HL-60 (cell line): ENCODE measurements around the gene CASP8.

Experiments
- DNase-seq, 2 experiments: peaks; one replicate each; pipeline ENCODE4 v3.0.0-alpha.2; 2010 to 2020; ENCODE audit warnings: low read depth in 1 of 2, low spot score in 1 of 2
- H3K27ac ChIP-seq: fragments of 250-450 bp; sonication (Bioruptor Pico); replicated peaks from 2 replicates; pipeline ENCODE4 v1.5.1; 2020; ENCODE audit warnings: mild to moderate bottlenecking, moderate library complexity
- H3K27me3 ChIP-seq: fragments of 250-450 bp; sonication (Bioruptor Pico); 2 replicates; pipeline ENCODE4 v1.5.1; 2021; ENCODE audit warnings: mild to moderate bottlenecking, moderate library complexity; ENCODE audit not compliant: insufficient read depth, poor library complexity, severe bottlenecking
- H3K4me3 ChIP-seq: replicated peaks from 2 replicates; pipeline ENCODE4 v1.5.1; 2011; ENCODE audit warnings: mild to moderate bottlenecking, control low read depth, low read length; ENCODE audit not compliant: insufficient read depth
- GABPA ChIP-seq: IDR thresholded peaks from 2 replicates; pipeline ENCODE4 v1.6.1; 2012; ENCODE audit warnings: low read depth
- POLR2AphosphoS5 ChIP-seq: IDR thresholded peaks from 2 replicates; pipeline ENCODE4 v1.6.1; 2012; ENCODE audit warnings: low read depth
- SPI1 ChIP-seq: IDR thresholded peaks from 2 replicates; pipeline ENCODE4 v1.6.1; 2012; ENCODE audit warnings: low read depth, mild to moderate bottlenecking, borderline replicate concordance
- TF ChIP-seq, protein P1 (sequence below): IDR thresholded peaks from 2 replicates; pipeline ENCODE4 v1.6.1; 2012; ENCODE audit warnings: low read depth; ENCODE audit not compliant: insufficient replicate concordance
- TF ChIP-seq, protein P2 (sequence below): IDR thresholded peaks from one replicate; pipeline ENCODE4 v1.5.1; 2011; ENCODE audit warnings: low read length, control low read depth, inconsistent platforms; ENCODE audit not compliant: insufficient read depth

The CASP8 gene

DNA sequence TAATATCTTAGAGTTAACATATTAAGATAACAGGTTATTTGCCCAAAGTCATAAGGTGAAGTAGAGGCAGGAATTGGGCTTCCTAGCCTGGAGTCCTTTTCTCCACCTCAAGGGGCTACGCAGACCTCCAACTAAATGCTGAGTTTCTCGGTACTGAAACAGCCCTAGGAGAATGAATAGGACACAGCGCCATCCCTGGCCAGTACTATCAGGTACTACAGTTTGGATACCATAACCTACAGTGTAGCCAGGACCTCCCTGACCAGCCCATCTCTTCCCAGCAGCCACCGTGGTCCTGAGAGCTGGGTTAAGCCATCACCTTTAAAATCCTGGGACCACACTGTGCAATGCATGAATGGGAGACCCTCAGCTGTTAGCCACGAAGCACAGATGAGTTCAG, 15.7 kb downstream of the CASP8 start:
- Histone ChIP-seq H3K27me3 (no peaks in the 10 kb centered on the region), H3K27ac (no peak overlapping the region), H3K4me3 (no peak overlapping the region)
- no peak for TF ChIP-seq POLR2AphosphoS5
- TF ChIP-seq, protein P1, sequence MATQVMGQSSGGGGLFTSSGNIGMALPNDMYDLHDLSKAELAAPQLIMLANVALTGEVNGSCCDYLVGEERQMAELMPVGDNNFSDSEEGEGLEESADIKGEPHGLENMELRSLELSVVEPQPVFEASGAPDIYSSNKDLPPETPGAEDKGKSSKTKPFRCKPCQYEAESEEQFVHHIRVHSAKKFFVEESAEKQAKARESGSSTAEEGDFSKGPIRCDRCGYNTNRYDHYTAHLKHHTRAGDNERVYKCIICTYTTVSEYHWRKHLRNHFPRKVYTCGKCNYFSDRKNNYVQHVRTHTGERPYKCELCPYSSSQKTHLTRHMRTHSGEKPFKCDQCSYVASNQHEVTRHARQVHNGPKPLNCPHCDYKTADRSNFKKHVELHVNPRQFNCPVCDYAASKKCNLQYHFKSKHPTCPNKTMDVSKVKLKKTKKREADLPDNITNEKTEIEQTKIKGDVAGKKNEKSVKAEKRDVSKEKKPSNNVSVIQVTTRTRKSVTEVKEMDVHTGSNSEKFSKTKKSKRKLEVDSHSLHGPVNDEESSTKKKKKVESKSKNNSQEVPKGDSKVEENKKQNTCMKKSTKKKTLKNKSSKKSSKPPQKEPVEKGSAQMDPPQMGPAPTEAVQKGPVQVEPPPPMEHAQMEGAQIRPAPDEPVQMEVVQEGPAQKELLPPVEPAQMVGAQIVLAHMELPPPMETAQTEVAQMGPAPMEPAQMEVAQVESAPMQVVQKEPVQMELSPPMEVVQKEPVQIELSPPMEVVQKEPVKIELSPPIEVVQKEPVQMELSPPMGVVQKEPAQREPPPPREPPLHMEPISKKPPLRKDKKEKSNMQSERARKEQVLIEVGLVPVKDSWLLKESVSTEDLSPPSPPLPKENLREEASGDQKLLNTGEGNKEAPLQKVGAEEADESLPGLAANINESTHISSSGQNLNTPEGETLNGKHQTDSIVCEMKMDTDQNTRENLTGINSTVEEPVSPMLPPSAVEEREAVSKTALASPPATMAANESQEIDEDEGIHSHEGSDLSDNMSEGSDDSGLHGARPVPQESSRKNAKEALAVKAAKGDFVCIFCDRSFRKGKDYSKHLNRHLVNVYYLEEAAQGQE, result no peak
- TF ChIP-seq GABPA, result no peak
- no peak for TF ChIP-seq SPI1
- DNase-seq, result no peak

DNA sequence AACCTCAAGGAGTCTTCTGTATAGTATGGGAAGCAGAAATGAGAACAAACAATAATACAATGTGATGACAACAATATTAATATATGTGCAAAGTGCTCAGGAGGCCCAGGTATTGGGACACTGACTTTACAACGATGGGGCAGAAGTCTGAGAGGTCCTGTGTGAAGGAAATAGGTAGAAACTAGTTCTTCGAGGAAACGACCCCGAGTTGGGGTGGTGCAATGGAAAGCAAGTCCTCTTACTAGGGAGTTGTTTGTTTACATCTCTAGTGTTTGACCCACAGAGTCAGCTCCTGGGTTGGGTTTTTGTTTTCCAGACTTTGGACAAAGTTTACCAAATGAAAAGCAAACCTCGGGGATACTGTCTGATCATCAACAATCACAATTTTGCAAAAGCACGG, 16.2 kb downstream of the CASP8 start:
- Histone ChIP-seq H3K4me3 (no peak overlapping the region), H3K27ac (no peak overlapping the region), H3K27me3 (no peaks in the 10 kb centered on the region)
- TF ChIP-seq GABPA (no peak), SPI1 (no peak), POLR2AphosphoS5 (no peak)
- TF ChIP-seq, protein P1, result no peak
- TF ChIP-seq, protein P2, sequence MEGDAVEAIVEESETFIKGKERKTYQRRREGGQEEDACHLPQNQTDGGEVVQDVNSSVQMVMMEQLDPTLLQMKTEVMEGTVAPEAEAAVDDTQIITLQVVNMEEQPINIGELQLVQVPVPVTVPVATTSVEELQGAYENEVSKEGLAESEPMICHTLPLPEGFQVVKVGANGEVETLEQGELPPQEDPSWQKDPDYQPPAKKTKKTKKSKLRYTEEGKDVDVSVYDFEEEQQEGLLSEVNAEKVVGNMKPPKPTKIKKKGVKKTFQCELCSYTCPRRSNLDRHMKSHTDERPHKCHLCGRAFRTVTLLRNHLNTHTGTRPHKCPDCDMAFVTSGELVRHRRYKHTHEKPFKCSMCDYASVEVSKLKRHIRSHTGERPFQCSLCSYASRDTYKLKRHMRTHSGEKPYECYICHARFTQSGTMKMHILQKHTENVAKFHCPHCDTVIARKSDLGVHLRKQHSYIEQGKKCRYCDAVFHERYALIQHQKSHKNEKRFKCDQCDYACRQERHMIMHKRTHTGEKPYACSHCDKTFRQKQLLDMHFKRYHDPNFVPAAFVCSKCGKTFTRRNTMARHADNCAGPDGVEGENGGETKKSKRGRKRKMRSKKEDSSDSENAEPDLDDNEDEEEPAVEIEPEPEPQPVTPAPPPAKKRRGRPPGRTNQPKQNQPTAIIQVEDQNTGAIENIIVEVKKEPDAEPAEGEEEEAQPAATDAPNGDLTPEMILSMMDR, result no peak
- no peak for DNase-seq

DNA sequence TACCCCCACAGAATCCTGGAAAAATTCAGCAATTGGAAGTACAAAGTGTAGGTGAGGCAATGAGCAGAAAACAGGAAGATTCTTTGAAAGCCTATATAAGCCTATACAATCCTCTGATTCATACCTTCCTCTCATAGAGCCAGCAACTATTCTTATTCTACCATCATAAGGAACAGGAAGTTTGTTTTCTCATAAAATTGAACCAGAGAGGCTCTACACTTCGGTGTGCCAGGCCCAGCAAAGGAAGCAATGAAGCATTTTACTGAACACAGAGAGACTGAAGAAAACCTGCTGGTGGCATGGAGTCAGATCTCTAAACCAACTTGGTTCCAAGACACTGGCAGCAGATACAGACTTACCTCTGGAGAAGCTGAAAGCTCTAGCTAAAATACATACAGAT, 18.7 kb downstream of the CASP8 start:
- no peaks in the 10 kb centered on the region for H3K27me3 ChIP-seq
- TF ChIP-seq, protein P2, result no peak
- TF ChIP-seq, protein P1, result no peak
- TF ChIP-seq GABPA (no peak), SPI1 (no peak), POLR2AphosphoS5 (no peak)

More for the DNA sequence above, 18.7 kb downstream of the CASP8 start:
- no peak overlapping the region for H3K4me3 ChIP-seq
- DNase-seq, result no peak
- no peak overlapping the region for H3K27ac ChIP-seq
